Left forelimb (tissue), 1 donor: ENCODE results near the gene KCNK3.

Experiments
- DNase-seq: peaks from one replicate; pipeline ENCODE4 v3.0.0-alpha.2; 2018; ENCODE audit warnings: low spot score

KCNK3 gene

GRCh38 chr2:26712486-26713465 is 20.3 kb downstream of the KCNK3 start:
- DNase-seq, result no peak

- DNase-seq, result no peak
Measured at GRCh38 chr2:26715528-26716270, 23.2 kb downstream of the KCNK3 start.

- no peak for DNase-seq
Measured at GRCh38 chr2:26716340-26716739, 23.8 kb downstream of the KCNK3 start.

DNA sequence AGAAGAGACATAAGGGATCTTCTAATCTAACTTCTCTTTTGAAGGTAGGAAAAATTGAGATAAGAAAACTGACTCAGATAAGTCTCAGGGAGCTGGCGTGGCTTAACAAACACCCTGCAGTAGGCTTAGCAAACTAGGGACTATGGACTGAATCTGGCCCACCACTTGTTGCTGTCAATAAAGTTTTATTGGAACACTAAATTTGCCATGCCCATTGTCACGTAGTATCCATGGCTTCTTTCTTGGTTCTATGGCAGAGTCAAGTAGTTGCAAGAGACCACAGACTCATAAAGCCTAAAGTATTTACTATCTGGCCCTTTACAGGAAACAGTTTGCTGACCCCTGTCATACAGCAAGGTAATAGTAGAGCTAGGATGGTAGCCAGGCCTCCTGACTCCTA is 24.2 kb downstream of the KCNK3 start:
- DNase-seq, result no peak

DNA sequence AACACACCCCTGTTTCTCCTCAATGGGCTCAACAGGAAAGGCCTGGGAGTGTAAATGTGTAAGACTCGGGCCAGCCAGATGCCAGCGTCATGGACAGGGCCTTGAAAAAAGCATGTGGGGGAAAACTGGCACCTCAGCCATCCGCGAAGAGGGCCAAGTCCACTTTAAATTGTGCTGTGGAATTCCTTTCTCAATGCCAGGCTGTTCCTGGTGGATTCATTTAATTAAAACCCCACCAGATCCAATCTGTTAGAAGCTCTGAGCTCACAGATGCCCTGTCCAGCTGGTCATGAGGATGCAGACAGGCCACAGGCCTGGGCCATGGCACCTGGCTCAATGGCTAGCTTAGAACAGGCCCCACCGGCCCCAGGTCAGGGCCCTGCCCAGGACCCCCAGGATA is 24.8 kb downstream of the KCNK3 start:
- DNase-seq, result no peak

DNA sequence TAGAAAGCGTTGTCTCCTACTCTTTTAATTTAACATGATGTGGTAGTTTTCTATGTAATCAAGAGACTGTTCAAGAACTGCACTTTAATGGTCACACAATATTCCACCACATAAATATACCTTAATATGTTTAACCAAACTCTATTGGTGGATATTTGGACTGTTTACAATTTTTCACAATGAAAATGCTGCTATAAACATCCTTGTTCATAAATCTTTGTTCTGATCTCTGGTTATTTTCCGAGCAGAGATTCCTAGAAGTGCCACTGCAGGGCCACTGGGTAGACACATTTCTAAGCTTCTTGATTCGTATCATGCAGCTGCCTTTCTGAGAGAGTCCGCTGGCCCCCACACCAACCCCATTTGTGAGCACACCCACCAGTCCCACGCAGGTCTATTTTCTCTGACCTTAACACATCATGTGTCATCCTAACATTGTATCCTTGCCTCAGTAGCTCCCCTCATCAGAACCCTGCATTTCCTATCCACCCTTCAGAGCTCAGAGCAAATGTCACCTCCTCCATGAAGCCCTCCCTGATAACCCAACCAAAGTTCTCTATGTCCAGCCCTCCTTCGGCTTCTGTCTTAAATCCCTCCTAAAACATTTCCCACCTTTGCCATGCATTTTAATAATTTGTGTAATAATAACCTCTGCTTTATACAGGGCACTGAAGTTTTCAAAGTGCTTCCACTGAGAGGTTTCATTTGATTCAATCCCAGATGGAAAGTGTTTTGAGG is 26.6 kb downstream of the KCNK3 start:
- DNase-seq, result no peak

- no peak for DNase-seq
Measured at GRCh38 chr2:26720322-26721114, 28.0 kb downstream of the KCNK3 start.

DNA sequence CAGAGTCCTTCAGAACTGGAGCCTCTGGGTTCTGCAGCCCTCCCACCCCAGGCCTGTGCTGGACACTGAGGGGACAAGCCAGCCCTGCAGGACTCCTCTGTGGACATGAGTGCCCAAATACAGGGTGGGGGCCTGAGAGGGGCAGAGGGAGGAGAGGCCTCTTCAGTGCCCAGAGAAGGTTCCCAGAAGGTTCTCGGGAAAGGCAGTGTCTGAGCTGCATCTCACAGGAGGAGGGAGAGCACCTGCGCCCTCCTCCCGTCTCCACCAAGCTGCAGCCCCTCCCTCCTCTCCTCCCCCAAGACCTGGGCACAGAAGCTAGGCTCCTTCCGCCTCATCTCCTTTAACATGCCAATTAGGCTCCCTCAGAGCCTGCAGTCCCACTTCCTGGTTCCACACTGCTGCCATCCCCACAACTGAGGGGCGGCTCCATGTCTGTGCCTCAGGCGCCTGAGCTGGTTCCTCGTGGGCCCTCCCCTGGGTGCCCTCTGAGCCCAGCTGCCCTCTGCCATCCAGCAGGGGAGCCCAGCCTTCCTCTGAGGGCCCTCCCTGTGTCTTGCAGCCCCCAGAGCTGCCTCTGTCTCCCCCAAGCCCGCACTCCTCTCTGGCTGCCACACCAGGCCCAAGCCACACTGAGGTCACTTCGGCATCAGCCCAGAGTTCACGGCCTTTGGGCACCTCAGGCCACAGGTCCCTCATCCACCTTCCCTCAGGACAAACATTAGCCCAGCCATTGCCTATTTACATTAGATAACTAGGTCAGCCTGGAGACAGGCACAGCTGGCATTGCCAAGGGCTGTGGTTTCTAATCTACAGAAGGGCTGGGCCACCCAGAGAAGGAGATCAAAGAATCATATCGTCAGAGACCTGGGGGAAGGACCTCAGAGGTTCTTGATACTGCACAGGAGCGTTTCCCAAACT is 28.9 kb downstream of the KCNK3 start:
- DNase-seq, result no peak

DNA sequence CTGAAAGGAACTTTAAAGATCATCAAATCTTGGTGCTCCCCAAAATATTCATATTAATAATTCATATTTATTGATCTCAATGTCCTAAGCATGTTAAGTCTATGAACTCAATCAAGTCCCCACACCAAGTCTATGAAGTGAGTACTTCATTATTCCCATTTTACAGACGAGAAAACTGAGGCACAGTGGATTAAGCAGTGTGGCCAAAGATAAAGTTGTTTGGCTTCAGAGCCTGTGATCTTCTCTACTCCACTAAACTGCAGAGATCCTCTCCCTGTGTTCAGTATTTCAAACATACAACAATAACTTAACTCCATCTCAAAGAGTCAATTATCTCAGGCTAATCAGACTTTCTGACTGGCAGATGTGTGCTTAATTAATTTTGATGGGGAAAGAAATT is 29.8 kb downstream of the KCNK3 start:
- DNase-seq, result no peak

DNA sequence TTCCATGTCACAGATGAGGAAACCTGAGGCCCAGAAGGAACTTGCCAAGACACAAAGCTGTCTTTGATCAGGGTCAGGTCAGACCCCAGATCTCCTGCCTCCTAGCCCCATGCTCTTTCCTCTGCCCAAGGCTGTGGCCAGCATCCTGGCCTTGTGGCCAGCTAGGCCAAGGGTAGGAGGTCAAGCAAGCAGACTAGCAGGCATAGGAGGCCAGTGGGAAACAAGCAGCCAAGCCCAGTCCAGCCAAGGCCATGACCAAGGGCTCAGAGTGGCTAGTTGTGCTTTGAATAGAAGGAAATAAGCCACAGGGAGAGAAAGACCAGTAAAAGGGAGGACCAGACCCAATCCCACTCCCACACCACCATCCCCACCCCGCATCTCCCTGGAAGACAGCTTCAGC is 30.4 kb downstream of the KCNK3 start:
- no peak for DNase-seq

- no peak for DNase-seq
Measured at GRCh38 chr2:26723475-26723874, 31.0 kb downstream of the KCNK3 start.

DNA sequence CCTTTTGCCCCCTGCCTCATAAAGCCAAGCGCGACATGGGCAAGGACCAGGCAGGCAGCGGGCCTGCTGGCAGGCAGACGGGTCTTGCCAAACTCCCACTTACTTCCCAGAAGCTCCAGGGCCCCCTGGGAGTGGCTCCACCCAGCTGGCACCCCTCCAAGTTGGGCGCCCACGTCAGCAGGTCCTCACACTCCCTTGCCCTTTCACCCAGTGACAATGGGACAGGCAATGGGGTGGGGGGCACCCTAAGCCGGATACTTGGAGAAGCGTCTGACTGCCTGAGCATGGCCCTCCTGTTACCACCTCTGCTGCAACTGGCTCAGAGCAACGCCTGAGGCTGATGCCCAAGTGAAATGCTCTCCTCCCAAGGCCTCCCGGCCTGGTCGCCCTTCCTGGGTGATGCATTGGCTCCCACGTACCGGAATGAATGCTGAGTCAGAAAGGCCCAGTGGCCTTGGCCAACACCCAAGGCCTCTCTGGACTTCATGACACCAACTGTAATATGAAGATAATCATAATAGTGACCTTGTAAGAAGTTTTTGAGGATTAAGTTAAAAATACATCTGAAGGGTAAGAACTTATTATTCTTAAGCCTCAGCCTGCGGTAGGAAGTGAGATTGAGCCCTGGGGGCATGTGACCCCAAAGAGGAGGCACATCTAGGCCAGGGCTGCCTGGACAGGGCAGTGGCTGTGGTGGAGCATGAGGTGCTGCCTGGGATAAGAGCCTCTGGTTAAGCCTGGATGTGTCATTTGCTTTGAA is 31.6 kb downstream of the KCNK3 start:
- DNase-seq, result no peak

- DNase-seq, result no peak
Measured at GRCh38 chr2:26724784-26725520, 32.4 kb downstream of the KCNK3 start.

DNA sequence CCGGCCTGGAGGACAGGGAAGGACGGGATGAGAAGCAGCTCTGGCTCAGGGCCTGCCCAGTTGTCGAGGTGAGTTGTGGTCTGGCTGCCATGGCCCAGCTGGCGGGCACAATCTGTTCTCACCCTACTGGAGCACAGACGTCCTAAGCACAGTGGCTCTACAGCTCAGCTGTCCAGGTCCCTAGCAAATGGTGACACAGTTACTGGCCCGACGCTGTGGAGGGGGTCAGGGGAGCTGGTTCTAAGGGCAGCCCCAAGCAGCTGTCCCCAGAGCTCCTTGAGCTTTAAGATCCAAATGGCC is 32.9 kb downstream of the KCNK3 start:
- DNase-seq, result no peak

DNA sequence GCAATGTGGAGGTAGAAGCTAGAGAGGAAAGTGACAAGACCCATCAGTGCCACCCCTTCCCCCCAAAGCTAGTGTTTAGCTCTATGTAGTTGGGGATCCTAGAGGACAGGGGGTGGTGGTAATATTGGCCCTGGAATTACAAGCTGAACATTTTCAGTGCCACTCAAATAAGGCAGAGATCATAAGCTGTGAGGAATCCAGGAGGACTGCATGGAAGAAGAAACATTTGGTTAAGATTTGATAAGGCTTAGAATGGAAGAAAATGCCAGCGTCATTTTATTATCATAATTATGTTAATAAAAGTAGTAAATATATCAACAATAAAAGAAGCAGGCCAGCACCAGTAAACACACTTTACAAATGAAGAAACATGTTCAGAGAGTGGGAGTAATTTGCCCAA is 33.7 kb downstream of the KCNK3 start:
- no peak for DNase-seq

DNA sequence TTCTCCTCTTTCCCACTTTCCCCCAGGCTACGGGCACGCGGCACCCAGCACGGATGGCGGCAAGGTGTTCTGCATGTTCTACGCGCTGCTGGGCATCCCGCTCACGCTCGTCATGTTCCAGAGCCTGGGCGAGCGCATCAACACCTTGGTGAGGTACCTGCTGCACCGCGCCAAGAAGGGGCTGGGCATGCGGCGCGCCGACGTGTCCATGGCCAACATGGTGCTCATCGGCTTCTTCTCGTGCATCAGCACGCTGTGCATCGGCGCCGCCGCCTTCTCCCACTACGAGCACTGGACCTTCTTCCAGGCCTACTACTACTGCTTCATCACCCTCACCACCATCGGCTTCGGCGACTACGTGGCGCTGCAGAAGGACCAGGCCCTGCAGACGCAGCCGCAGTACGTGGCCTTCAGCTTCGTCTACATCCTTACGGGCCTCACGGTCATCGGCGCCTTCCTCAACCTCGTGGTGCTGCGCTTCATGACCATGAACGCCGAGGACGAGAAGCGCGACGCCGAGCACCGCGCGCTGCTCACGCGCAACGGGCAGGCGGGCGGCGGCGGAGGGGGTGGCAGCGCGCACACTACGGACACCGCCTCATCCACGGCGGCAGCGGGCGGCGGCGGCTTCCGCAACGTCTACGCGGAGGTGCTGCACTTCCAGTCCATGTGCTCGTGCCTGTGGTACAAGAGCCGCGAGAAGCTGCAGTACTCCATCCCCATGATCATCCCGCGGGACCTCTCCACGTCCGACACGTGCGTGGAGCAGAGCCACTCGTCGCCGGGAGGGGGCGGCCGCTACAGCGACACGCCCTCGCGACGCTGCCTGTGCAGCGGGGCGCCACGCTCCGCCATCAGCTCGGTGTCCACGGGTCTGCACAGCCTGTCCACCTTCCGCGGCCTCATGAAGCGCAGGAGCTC is 35.4 kb downstream of the KCNK3 start:
- DNase-seq, result no peak

- DNase-seq, result no peak
Measured at GRCh38 chr2:26729311-26729710, 36.8 kb downstream of the KCNK3 start.
